NCI-H146 (cell line): ENCODE data around the gene TSPAN18.

Source experiments
- DNase-seq: peaks from one replicate; lab custom pipeline; 2025; lab: John Stamatoyannopoulos, UW

The TSPAN18 gene

DNA sequence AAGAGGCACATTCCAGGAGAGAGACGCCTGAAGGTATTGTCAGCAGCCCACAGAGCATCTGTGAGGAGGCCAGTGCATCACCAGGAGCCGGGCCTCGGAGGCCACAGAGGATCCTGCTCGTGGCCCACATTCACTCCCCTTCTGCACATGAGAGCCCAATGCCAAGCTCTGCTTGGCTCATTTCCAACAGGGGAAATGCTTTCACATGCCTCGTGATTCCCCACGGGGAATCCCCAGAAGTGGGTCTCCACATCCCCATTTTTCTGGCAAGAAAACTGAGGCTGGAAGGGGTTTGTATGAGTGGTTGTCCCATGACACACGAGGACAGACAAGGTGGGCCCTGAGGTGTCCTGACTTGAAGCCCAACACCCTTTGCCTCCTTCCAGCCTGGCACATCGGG, 189.6 kb downstream of the TSPAN18 start:
- no peak for DNase-seq

DNA sequence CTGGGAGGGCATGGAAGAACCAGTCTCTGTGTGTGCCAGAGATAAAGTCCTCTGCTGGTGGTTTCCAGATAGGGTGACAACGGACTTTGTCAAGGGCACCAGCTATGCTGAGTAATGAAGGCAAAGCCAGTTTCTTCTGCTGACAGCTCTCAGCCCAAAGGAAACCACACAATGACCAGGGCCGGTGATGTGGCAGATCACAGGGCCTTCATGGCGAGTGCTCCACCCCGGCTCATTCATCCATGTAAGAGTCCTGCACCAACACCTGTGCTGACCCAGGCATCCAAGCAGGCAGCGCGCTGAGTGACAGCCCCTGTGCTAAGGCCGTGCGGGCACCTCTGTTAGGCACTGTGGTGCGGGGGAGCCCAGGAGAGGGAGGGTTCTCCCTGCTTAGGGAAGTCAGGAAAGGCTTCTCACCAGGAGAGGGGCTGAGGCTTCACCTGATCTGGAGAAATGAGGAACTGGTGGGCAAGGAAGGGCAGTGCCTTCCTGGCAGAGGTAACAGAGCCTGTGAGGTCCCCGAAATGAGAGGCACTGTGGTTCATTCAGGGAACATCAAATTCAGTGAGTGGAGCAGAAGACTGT, 190.1 kb downstream of the TSPAN18 start:
- DNase-seq: no peak

DNA sequence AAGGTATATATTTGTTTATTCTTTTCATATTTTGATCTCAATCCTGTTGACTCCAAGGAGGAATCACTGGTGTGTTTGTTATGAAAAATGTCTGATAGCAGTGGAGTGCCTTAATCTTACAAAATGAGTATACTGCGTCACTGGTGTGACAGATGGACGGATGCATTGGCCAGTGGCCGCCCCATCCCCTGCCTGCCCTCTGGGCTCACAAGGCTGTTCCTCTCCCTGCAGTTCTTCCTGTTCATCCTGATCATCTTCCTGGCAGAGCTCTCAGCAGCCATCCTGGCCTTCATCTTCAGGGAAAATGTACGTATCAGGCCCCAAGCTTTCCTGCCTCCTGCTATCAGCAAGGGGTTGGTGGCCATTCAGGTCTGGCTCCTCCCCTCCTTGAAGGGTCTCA, 191.0 kb downstream of the TSPAN18 start:
- no peak for DNase-seq

DNA sequence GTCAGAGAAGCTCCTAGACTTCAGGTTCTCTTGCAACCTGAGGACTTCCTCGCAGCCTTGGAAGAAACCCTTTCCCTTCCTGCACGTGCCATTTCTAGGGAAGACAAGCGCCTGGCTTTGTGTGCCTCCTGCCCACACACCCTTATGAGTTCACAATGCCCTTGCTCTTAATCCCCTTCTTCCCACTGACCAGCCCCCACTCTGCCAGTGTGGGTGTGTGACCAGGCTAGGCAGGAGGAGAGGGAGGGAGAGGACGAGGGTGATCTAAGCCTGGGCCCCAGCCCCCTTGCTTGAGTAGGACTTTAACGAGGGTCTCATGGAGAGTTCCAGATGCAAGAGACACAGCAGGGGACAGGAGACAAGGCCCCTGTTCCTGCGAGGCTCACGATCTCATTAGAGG, 193.7 kb downstream of the TSPAN18 start:
- no peak for DNase-seq

DNA sequence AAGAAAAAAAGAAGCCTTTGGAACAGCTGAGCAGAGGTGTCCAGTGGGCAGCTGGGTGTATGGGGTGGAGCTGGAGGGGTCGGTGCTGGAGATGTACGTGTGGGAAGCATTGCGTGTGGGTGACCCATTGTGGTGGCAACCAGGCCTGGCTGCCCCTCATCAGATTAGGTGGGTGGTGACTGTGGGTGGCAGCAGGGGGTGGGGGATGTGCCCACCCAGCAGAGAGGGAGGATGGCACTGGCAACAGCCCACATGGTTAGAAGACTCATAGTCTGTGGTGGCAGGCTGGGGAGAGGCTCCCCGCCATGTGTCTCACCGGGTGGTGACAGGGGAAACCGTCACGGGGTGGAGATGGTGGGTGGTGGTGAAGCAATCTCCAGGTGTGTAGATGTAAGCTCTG, 196.4 kb downstream of the TSPAN18 start:
- DNase-seq: no peak

DNA sequence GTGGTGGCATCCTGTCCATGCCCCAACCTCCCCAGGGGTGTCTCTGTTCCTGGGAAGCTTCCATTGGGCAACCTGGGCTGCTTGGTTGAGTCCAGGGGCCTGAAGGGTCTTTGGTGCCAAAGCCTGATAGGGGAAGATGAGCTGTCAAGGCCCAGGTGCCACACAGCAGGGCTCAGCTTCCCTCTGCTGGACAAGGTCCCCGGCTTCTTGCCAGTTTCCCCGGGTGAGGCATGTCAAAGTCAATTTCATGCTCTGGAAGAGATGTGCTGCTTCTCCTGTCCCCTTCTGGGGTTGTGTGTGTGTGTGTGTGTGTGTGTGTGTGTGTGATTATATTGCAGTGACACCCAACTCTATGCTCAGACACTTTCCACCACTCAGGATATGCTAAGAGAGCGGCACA, 197.0 kb downstream of the TSPAN18 start:
- no peak for DNase-seq

DNA sequence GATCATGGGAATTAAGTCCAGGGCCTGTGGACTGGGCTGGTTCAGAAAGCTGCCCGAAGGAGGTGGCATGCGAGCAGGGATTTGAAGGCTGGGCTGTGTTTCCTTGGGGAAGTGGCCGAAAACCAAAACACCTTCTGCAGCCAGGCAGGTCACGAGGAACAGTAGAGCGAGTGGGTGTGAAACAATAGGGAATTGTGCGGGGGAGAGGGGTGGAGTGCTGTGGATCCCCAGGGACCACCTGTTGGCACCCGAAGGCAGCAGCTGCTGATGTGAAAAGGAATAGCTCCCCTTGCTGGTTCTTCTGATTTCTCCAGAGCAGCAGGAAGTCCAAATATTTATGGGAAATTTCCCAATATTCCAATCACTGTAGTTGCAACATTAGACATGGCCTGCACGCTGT, 199.3 kb downstream of the TSPAN18 start:
- no peak for DNase-seq

DNA sequence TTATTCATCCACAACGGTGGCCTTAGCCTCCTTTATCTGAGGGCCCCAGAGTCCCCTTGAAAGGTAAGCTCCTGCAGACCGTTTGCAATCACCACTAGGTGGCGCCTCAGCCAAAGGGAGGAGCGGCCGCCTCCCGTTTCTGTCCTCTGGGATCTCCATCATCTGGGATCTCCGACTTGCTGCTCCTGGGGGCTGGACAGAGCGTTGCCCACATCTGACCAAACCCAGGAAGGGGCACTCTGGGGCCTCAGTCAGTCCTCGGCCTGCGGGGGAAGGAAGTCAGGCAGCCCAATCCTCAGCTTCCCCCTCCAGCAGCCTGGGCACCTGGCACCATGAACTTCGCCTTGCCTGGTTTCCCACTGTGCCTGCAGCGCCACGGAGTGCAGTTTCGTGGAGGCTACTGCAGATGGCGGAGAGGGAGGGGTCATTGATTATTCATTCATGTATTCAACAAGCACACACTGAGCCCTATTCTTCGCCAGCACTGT, 200.5 kb downstream of the TSPAN18 start:
- peak; percentile 79 for DNase-seq

DNA sequence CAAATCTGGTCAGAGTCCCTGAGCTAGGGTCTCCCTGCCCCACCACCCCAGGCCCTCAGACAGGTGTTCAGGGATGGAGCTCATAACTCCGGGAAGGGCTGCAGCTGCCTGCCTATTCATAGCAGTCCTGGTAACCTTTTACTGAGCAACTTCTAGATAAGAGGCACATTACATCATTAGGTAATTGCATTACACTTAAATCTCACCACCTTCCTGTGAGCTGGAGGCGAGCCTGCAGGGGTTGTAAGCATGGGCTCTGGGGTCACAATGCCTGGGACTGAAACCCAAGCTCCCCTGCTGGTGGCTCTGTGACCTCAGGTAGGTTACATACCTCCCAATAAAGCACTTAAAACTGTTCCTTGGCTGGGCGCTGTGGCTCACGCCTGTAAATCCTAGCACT, 201.4 kb downstream of the TSPAN18 start:
- peak; percentile 52 for DNase-seq

DNA sequence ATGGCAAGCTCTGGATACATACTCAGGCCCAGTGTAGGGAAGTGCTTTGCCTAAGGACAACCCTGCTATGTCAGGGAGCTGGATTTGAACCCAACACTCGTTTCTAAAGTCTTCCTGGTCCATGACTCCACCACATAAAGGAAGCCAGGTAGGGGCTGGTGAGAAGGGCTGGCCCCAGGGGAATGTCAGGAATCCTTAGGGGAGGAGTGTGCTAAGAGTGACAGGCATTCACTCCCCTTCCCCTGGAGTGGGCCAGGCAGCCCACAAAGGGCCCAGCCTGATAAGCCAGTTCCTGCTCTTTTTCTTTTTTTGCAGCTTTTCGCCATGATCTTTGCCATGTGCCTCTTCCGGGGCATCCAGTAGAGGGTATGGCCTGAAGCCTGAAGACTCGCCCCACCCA, 202.1 kb downstream of the TSPAN18 start:
- DNase-seq: no peak

DNA sequence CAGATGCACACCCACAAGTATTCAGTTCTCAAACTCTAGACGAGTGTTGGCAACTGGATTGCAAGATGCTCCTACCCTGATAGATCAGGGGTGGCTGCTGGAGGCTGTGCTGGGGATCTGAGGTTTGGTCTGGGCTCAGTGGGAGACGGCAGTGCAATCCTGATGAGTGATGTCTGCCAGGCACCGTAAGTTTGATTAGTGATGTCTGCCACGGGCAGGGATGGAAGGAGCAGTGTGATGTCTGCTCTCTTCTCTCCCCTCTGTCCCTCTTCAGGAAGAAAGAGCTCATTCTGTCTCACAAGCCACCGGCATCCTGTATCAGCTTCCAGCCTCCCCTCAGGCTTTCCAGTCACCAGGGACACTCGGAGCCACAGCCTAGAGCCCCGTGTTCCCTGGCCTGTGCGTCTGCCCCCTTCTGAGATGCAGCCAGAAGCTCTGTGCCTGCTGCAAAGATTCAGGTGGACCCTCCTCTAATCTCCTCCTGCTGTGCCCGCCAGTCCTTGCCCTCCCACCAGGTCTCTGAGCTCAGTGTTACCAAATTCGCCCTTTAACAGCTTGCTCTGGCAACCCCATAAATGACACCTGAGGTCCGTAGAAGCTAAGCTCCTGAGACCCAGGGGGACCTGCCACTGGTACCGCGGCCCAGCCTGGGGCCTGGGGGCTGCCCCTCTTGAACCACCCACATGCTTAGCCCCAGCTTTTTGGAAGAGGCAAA, 204.0 kb downstream of the TSPAN18 start:
- no peak for DNase-seq

DNA sequence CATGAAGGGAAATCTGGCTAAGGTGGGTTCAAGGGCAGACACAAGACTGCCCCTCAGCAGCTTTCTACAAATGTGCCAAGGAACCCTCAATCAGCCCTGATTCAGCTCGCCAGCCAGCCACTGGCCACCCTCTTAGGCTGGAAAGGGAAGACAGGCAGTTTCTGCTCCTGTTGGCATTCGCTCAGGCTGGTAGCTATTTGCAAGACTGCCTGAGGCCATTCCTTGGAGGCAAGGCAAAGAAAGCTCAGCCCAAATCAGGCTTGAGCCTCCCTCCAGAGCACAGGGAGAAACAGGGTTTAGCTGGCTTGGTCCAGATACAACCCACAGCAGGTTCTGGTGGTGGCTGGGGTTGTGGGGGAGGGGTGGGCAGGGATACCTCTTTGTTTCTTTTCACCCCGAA, 204.7 kb downstream of the TSPAN18 start:
- DNase-seq: no peak

DNA sequence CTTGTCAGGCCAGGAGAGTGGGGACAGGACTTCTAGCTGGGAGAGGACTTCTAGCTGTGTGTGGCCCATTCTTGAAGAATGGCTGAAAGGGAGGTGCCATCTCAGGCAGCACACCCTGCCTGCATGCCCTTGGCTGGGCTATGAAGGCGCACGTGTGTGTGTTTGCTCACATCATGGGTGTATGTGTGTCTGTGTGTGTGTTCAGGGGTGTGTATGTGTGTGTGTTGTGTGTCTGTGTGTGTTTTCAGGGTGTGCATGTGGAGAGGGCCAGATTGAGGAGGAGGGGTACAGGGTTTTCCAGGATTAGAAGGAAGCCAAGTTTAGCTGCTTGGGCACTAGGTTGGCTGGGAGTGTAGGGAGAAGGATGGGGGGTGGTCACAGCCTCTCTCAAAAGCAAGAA, 207.3 kb downstream of the TSPAN18 start:
- no peak for DNase-seq

DNA sequence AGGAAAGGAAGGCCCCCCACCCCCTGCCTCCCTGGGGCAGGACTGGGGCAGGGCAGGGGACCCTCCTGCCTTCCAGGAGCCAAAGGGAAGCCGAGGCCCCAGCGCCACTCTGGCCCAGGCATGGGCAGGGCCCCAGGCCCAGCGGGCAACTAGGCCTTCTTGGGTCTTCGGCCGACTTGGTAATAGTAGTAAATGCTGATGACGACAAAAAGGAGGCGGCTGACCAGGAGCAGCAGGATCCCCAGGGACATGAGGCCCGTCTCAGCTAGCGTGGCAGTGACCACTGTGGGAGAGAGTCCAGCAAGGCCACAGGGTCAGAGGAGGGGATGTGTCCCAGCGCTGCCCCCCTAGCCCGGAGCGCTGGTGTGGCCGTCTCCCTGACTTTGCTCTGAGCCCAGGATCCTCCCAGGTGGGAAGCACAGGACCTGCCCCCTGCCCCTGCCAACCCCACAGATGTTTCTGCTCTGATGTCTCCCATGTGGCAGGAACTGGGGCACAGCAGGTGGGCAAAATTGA, 208.0 kb downstream of the TSPAN18 start:
- DNase-seq: no peak

DNA sequence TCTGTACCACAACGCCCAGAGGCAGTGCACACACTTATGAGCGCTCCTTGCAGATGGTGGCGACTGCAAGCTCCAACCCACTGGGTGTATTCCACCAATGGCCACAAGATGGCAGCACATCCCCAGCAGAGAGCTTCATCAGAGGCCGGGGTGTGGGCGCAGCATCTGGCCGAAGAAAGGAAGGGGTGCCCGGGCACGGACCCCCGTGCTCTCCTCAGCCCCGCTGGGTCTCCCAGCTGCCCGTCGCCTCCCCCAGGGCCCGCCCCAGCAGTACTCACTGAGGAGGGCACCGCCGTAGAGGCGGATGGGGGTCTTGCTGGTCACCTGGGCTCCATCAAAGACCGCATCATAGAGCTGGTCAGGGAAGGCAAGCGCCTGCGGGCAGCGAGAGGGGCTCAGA, 209.8 kb downstream of the TSPAN18 start:
- DNase-seq: peak; percentile 72

DNA sequence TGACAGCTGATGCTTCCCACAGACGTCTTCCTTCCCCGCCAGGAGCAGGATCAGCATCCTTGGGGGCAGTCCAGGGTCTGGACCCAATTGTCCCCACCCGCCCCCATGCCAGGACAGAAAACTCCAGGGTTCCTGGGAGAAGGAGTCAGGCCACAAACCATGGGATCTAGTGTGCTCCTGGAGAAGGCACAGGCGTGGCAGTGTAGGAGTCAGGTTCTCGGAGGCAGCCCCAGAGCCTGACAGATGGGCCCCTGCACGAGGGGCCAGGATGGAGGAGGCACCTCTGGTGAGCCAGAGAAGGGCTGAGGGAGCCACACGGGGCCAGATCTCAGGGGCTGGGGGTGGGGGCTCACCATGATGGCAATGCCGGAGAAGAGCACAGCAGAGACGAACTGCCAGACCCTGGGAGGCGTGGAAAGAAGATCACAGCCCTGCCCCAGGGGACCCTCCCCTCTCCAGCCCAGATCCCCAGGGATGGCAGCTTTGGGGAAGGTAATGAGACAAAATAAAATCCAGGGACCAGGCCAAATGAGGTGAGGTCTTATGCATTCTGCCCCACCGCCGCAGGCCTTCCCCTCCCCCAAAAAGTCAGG, 210.3 kb downstream of the TSPAN18 start:
- no peak for DNase-seq

DNA sequence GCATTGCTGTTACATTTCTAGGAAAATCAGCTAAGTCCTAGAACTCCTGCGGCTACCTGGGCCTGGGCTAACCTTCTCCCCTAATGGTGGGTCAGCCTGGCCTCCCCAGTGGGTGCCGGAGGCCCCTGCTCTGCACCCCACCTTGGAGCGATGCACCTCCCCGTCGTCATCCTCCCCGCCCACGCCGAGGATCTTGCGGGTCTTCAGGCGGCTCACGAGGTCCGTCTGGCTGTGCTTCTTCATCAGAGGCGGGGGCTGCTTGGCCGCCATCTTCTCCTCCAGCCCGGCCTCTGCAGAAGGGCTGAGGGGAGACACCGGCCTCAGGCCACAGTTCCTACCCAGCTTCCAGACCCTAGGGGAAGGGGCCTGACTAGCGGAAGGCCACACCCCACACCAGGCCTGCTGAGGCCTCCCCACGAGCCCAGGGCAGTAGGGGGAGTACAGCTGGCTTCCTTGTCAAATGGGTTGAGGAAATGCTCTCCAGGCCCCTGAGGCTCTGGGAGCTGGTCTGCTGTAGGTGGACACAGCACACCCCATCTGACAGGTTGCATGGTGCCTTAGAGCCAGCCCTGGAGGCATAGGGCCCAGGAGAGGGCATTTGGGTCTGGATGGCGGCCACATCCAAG, 211.4 kb downstream of the TSPAN18 start:
- DNase-seq: no peak

DNA sequence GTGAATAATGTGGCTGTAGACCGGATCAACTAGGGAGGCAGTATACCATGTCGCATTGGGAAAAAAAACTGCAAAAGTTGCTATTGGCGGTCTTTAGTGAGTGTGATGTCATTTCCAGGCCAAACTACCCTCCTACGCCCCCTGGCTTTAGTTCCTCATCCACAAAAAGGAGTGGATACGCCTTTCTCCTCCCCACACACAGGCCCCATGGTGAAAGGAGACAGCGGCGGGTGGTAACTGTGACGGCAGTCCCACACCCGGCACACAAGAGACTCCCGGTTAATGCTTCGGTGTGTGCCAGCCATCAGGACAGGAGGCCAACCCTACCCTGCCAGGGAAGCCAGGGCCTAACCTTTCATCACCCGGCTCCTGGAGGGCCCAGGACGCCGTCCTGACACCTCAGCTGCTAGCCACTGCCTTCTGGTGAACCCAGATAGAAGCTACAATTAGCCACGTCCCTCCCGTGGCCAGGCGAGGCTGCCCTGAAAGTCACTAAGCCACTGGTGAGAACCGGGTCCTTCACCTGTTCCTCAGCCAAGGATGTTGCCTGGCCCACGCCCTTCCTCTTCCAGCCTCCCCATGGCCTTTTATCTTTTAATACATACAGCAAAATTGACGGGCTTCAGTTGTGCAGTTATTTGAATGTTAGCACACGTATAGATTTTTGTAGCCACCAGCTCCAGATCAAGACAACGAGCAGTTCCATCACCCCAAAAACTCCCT, 213.1 kb downstream of the TSPAN18 start:
- DNase-seq: no peak

DNA sequence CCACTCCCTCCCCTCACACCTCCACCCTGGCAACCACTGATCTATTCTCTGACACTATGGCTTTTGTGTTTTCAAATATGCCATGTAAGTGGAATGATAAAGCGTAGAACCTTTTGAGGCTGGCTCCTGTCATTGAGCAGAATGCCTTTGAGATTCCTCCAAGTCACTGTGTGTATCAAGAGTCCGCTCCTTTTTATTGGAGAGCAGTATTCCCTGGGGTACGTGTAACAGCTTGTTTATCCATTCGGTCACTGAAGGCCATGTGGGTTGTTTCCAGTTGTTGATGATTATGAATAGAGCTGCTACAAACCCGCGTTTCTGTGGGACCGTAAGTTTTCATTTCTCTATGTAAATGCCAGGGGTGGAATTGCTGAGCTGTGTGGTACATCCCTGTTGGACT, 213.6 kb downstream of the TSPAN18 start:
- no peak for DNase-seq

DNA sequence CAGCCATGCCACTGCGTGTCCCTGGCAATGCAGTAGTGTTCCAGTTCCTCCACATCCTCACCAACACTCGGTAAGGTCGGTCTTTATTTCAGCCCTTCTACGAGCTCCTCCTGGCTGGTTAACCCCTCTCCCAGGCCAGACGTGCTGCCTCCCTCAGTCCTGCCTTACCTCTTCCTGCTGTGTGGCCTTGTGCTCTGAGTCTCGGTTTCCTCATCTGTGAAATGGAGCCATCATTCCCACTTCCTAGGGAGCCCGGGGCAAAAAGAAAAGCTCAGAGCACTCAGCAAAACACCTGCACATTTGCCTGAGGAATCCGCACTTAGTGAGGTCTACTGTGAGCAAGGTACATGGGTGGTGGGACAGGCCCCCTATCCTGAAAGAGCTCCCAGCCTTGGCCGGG, 214.1 kb downstream of the TSPAN18 start:
- DNase-seq: no peak

DNA sequence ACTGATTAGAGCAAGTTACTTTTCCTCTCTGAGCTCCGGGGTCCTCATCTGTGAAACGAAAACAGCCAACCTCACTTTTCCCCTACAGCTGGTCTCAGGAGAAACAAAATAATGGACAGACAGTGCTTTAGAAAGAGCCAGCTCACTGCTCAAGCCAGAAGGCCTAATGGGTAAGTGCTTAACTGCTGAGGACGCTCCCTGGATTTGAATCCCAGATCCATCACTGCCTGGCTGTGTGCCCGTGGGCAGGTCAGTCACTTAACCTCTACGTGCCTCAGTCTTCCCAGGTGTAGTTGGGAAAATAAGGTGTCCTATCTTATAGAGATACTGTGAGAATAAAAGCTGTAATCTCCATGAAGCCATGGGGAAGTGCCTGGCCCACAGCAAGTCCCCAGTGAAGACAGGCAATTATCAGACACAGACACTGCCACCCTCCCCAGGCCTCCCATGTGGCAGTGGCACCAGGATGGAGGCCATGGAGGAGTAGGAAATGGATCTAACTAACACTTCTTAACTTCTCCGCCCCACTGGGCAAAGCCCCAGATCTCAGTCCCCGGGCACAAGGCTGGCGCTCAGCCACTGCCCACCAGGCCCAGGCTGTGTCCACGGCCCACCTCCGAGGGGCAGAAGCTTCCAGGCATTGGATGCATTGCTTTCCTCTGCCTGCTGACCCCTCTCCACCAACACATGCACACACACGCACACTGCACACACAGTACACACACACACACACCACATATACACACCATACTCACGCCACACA, 214.7 kb downstream of the TSPAN18 start:
- DNase-seq: no peak
